HG02852 (cell line): ENCODE measurements around the gene SMPDL3A.
"Not testable (repeated sequence)": the region's sequence is repeated elsewhere in the genome, so short reads cannot be mapped to it uniquely, and the experiment has no call there.

Experiments used
- ATAC-seq: cut with Tn5 transposase; IDR thresholded peaks from one replicate; pipeline ENCODE4 v1.9.1; 2021; ENCODE audit warnings: mild to moderate bottlenecking, moderate library complexity; ENCODE audit not compliant: unreplicated experiment

SMPDL3A gene

DNA sequence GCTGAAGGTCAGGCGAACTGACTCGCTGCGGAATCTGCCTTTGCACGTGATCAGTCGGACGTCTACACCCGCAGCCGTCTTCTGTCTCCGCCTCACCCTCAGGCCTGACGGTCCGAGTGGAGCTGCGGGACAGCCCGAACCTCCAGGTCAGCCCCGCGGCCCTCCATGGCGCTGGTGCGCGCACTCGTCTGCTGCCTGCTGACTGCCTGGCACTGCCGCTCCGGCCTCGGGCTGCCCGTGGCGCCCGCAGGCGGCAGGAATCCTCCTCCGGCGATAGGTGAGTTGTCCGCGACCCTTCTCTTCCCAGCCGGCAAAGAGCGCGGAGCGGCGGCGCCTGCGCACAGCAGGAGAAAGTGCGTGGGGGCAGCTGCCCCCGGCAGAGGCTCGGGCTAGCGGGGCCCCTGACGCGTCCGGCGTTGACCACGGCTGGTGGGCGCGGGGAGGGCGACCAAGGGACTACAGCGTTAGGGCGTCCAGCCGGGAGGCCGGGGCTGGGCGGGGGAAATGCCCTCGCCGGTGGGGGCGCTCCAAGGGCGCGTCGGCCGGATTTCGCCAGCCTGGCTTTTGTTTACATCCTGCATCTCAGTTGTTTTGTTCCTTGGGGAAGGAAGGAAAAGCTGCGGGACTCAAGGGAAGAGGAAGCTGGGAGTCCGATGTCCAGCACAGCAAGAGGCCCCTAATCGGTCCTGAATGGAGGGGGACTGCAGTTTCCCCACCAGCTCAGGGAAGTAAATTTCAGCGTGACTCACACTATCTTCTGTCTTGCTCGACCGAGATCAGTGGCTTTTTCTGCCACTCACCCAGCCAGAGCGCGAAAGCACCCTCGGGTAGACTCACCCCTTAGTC lies at the start of gene SMPDL3A:
Gene SMPDL3A (plus strand): TSS at position 77 of the 846 bp plus-strand sequence. CDS start 89 bp downstream, at position 166.
- ATAC-seq = peak; percentile 59

GRCh38 chr6:122740091-122740490 lies 49.0 kb upstream of the SMPDL3A start:
- ATAC-seq = no peak

DNA sequence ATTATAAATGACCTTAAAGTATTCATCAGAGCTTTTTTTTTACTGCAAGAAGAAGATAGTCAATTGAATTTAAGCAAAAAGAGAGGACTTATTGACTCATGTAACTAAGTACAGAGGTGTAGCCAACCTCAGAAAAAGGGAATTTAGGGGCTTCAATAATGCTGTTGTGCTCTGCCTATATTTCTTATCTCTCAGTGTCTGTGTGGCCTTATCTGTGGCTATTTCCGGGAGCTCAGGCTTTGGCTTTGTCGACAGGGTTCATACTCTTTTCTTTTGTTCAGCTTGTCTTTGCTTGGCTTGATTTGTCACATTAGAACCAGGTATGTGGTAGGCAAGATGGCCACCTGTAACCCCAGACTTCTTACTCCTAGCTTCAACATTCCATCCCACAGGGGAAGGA lies 48.1 kb upstream of the SMPDL3A start:
- no peak for ATAC-seq

- not testable (repeated sequence) for ATAC-seq
Observed at GRCh38 chr6:122744247-122744646, 44.8 kb upstream of the SMPDL3A start.

DNA sequence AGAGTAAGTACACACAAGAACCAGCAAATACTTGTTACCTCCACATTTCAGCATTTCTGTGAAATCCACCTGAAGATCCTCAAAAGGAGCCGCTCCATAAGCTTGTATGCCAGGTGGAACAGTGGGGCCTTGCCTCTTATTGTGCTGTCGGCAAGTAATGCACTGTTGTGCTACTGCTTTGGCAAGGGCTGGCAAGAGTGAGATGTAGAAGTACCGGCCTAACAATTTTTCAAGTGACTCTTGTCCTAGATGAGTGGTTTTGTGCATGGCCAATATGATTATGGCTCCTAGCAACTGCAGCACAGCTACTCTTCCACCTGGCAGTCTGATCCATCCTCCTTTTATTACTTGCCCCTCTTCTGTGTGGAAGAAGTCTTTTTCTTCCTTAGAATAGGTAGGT lies 44.2 kb upstream of the SMPDL3A start:
- not testable (repeated sequence) for ATAC-seq

DNA sequence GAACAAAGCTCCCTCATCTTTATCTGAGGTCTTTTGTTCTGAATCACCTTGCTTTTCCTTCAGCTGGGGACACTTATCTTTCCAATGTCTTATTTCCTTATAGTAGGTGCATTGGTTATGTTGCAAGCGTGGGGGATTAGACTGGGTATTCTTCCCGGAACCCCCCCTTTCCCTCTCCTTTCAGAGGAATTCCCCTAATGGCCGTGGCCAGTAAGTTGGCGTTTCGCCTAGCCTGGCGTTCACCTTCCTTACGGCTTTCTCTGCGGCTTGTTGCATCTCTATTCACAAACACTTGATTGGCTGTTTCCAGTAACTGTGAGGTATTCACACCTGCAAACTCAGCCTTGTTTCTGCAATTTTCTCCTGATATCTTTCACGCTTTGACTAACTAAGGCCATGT lies 42.4 kb upstream of the SMPDL3A start:
- no peak for ATAC-seq

DNA sequence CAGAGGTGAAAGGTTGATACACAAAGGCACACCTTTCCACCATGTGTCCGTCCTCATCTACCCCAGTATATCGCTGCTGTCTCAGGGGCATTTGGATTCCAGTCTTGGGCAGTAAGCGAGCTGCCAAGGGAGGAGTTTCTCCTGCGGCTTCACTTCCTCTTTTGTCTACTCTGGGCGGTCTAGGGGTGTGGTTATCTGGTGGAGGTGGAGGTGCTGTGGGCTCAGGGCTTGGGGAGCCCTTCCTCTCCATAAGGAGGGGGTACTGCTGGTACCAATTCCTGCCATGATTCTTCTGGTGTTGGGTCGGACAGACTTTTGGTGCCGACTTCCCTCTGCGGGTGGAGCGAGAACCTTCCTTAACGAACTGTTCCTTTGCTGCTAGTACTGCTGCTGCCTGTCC lies 41.5 kb upstream of the SMPDL3A start:
- ATAC-seq = no peak

DNA sequence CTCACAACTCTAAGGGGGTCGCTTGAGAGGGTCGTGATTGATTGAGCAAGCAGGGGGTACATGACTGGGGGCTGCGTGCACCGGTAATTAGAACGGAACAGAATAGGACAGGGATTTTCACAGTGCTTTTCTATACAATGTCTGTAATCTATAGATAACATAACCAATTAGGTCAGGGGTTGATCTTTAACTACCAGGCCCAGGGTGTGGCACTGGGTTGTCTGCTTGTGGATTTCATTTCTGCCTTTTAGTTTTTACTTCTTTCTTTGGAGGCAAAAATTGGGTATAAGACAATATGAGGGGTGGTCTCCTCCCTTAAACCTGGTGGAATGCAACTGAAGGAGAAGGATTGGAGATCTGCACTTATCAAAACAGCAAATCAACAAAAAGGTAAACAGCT lies 40.1 kb upstream of the SMPDL3A start:
- ATAC-seq = not testable (repeated sequence)

DNA sequence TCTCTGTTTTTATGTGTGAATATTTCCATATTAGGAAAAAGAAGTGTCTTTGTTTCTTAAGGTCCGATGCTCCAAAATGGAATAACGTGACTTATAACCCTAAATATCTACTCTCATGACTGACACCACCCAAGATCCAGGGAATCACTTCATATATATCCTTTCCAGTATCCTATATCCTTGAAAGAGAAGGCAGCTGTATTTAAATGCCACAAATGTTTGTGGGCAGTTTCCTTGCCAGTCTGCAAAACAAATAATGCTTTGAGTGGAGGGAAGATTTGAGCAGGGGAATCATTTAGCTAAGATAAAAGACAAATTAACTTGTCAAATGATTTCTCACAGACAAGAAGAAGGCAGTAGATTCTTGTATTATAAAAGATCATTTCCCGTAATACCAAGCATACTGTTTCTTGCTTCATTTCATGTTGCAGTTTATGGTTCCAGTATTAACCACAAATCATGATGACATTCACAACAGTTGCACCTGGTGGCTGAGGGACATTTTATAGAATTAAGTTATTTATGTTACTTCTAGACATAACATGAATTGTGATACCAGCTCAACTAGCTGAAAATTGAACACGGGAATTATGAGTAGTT lies 39.5 kb upstream of the SMPDL3A start:
- ATAC-seq = no peak

DNA sequence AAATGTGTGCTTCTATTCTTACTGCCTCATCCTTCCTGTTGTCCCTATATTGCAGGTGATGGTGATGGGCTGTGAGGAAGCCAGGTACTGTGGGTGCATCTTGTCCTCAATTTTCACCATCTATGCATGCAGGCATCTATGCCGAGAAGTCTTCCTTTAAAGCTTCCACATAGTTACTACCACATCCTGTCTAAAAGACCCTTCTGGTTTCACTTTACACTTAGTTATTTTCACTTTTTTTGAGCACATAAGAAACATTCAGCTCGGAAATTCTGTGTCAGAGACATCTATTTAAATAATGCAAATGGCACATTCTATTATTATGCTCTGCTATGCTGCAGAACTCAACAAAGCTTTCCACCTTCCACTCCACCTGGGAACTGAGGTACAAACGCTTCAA lies 37.7 kb upstream of the SMPDL3A start:
- ATAC-seq = peak; percentile 86

DNA sequence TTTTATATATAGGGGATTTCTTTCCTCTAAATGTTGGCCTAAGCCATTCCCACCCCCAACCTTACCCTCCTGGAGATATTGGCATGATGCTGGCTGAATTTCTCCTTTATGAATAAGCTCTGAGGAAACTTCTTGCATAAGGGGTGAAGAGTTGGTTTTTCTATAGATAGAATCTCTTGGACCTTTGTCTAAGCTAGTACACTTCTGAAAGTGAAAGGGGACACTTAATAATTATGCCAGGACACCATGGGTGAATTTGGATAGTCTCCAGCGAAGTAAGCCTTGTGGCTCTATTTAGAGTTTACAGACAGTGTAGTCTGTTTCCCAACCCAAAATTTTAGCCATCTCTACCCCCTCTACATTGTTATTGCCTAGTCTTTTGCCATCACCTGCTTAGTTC lies 36.6 kb upstream of the SMPDL3A start:
- no peak for ATAC-seq

GRCh38 chr6:122753000-122753687 lies 35.9 kb upstream of the SMPDL3A start:
- no peak for ATAC-seq

DNA sequence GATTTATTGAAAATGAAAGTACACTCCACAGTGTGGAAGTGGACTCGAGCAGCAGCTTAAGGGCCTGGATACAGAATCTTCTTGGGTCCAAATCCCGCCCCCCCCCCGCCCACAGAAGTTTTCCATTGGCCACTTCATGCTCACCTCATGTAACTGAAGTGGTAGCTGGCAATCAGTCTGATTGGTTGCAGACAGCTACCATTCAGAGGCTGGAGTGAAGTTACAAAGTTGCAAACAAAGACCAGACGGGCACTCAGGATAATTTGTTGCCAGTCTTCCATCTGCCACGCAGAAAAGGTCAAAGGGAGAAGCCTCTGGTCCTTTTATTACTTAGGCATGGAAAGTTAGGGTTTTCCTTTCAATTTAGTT lies 35.4 kb upstream of the SMPDL3A start:
- ATAC-seq = no peak

DNA sequence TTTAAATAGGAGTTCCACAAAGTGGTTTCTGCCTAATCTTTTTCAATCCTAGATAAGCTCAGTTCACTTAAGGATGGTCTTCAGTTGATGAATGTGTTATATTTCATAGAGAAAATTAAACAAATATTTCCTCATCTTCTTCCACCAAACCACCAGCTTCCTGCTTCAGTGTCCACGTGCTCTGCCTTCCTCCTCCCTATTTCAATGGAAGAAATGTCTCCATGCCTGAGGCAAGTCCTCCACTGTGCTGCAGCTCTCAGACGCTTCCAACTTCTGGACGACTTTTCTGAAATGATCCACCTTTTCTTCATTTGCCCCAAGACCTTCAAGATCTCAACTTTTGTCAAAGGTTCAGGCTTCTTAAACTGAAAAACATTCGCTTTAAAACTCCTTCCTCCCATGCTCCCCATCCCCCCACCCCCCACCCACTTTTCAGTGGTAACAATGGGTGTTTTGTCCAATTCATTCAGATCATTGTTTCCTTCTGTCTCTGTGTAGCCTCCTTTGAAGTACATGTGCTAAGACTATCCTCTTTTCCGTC lies 34.8 kb upstream of the SMPDL3A start:
- ATAC-seq = no peak

GRCh38 chr6:122755901-122756300 lies 33.2 kb upstream of the SMPDL3A start:
- no peak for ATAC-seq

DNA sequence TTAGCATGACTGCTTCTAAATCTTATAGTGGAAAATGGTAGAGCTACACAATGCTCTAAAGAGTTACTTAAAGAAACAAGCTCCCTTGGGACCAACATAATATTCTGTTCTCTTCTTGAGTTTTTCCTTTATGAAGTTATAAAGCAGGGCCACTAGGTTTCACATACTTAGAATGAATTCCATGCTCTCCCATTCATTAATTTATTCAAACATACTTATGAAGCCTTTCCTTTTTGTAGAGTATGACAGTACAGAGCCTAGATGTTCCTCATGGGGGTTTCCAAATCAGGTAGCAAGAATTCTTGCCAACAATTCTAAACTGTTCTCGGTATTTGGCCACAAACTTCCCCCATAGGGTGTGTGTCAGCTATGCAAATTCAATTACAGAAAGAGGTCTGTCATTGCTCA lies 30.1 kb upstream of the SMPDL3A start:
- ATAC-seq = peak; percentile 100

DNA sequence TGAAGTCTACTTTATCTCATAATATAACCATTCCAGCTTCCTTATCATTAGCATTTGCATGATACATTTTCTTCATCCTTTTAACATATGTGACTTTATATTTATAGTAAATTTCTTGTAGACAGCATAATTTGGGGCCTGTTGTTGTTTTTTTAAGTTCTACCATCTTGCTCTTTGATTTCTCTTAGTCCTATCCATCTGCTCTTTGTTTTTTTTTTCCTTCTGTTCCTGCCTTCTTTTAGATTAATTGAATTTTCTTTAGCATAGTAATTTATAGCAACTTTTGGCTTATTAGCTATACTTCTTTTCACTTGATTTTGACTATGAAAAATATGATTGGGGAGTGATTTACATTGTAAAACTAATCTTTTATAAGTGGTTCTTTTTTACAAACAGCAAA lies 28.7 kb upstream of the SMPDL3A start:
- ATAC-seq = no peak

- ATAC-seq = no peak
Observed at GRCh38 chr6:122766256-122766655, 22.8 kb upstream of the SMPDL3A start.

DNA sequence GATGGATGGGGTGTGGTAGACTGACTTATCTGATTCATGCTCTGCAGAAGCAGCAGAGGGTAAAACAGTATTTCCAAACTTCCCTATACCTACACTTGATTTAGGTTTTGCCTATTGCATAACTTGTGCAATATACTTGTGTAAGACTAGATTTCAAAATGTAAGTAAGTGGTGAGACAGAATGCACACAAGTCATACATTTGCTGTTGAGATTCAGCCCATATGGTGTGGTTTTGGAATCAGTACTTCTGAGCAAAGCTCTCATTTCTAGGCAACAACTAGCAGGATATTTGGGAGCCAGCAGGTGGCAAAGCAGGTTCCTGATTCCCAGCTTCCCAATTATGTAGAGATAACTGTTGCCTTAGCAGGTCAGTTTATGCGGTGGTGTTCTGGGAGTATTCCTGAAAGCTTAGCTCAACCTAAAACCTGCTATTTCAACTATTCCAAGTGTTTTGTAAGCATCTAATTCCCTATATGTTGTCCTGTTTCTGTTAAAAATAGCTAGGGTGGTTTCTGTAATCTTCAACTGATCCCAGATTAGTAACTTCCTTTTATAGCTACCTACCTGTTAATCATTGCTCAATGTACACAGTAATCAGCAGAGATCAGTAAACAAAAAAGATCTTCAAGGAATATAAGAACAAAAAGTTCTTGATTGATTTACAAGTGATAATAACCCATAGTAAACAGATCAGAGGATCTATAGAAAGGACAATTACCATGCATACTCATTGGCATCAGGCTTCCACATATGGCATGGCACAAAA lies 18.0 kb upstream of the SMPDL3A start:
- no peak for ATAC-seq

DNA sequence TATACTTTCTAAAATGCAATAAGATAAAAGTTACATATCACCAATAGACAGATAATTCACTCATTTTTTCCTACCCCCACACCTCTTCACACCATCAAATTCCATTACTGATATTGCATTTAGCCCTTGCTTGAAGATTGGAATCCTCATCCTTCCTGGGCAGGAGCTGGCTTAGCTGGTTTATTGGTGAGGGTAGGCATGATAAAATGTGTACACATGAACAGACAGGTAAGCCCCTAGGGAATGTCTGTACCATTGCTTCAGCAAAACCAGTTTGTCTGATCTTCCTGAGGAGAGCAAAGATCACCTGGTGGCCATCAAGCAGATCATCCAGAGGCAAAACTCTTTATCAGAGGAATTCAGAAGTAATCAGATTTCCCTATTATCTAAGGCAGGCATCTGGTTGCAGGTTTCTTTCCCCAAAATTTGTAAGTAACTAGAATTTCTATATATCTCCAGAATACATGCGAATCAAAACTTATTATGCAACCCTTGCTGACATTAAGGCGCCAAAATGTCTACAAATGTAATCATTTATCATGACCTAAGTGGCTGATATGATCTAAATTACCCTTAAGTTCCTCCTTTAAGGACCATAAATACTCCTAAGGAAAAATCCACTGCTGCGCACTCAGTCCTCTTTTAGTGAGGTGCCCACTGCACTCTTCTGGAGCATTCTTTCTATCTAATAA lies 16.2 kb upstream of the SMPDL3A start:
- no peak for ATAC-seq
